HG02678 (cell line): ENCODE results near the gene GEMIN7.
A peak's percentile ranks its signal among the peaks of the same experiment; 100 is the strongest.
"Not testable (repeated sequence)": the region's sequence is repeated elsewhere in the genome, so short reads cannot be mapped to it uniquely, and the experiment has no call there.

ENCODE experiments used
- ATAC-seq: cut with Tn5 transposase; IDR thresholded peaks from one replicate; pipeline ENCODE4 v1.9.1; 2021; ENCODE audit warnings: mild to moderate bottlenecking, moderate library complexity; ENCODE audit not compliant: unreplicated experiment

Gene GEMIN7

DNA sequence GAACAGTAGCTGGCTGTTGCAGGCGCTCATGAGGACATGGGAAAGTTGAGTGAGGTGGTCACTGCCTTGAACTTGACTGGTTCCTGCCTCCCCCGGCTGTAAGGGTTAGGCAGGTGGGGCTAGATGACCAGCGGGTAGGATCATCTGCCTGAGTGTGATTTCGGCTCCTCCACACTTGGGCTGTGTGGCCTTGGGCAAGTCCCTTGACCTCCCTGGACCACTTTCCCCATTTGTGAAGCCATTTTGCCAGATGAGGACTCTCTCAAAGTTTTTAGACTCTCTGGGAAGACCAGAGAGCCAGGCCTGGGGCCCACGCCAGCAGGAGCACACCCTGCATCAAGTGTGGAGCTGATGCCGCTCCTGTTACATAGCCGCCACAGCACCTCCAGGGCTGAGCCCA, 23.4 kb downstream of the GEMIN7 start:
- no peak for ATAC-seq

DNA sequence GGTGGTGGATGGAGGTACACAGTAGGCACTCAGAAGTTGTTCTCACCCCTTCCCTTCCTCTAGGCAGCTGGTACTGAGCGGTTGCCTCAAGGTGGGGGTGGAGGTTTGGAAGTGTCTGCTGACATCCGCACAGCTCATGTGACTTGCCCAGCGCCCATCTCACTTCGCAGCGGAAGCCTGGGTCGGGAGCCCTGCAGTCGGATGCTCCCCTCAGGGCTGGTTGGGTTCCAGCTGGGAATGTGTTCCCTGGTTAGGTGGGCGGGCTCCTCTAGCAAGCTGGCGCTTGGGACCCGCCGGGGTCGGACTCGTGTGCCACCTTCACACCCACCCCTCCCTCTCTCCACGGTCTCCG, 24.1 kb downstream of the GEMIN7 start:
- no peak for ATAC-seq

DNA sequence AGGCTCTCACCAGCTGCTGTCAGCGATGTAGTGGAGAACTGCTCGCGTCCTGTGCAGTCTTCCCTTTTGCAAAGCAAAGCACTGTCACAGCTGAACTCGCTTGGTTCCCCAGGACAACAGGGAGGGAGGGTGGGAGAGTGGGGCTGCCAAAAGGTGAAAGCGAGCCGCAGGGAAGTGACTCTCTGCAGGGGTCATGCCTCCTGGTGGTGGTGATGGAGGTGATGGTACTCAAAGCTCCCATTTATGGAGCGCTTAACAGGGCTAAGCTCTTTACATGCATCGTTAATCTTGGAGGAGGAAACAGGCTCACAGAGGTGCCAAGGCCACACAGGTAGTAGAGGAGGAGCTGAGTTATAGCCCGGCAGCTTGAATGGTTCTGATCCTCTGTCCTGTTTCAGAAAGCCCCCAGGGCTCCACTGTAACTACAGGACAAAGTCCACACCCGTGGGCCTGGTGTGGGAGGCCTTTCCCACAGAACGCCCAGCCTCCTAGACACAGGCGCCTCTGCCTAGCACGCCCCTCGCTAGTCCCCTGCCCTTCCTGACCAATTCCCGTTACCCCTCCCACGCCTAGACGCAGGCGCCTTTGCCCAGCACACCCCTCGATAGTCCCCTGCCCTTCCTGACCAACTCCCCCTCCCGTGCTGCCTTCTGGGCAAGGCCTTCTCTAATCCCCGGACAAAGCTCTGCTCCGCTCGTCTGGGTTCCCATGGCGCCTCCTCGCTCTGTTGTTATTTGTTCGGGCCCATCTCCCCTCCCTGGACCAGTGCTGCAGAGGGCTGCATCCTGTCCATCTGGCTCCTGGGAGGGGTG, 24.7 kb downstream of the GEMIN7 start:
- no peak for ATAC-seq

DNA sequence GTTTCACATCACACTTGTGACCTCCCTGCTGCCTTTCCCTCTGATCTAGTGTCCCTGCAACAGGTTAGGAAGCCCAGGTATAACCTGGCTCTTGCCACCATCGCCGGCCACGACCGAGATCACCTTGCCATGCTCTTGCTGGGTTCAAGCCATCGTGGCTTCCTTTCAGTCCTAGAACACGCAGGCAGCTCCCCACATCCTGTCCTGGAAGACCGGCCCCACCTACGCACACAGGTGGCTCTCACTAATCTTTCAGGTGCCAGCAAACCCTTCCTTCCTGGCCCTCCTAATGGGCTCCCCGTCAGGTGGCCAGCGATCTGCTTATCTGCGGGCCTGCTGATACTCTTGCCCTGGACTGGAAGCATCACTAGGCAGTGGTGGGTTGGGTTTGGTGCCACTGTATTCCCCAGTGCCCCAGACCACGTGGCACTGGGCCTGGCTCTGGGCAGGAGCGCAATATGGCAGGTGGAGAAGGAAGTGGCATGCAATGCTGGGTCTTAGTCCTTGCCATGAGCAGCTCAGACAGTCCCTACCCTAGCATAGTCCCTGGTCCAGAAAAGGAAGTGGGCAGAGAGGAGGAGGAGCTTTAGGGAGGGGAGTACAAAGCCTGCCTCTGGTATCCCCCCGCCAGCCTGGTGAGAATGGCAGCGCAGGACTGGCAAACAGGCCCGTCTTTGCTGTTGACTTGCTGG, 25.7 kb downstream of the GEMIN7 start:
- no peak for ATAC-seq

DNA sequence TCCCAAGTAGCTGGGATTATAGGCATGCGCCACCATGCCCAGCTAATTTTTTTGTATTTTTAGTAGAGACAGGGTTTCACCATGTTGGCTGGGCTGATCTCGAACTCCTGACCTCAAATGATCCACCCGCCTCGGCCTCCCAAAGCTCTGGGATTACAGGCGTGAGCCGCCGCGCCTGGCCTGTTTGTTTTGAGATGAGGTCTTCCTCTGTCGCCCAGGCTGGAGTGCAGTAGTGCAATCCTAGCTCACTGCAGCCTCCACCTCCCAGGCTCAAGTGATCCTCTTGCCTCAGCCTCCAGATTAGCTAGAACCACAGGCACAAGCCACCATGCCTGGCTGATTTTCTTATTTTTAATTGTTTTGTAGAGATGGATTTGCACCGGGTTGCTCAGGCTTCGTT, 27.3 kb downstream of the GEMIN7 start:
- not testable (repeated sequence) for ATAC-seq

DNA sequence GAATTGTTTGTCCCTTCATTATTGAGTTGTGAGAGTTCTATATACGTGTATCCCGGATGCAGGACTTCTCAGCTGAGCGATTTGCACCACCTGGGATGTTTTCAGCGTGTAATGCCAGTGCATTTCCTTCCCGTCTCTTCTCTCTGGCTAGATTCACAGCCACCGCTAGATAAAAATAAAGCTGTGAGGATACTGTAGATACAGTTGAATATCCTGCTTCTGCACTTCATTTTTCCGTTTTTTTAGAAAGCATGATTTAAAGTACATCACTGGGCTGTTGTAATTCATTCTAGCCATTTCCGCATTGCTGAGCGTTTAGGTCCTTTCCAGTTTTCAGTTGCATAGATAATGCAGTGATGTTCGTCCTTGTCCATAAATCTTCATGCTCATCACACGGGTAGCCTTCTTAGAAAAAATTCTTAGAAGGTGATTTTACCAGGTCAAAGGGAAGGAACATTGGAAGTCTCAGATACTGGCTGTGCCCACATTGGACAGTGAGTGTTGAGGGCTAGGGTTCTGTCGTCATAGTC, 28.6 kb downstream of the GEMIN7 start:
- ATAC-seq = no peak

DNA sequence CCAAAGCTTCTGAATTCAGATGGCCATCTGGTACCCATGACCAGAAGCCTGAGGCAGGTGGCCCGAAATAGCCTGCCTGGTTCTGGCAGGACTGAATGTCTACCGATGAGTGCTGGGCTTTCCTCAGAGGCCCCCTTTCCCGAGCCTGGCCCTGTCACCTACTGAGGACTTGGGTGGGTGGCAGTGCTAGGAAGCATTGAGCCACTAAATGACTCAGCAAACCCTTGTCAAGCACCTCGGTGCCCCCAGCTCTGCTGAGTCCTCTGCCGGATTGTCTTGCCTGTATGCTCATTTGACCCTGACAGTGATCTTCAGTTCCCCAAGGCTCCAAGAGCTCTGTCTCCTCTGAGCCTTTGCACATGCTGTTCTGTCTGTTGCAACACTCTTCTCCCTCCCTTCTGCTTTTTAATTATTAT, 31.8 kb downstream of the GEMIN7 start:
- no peak for ATAC-seq

DNA sequence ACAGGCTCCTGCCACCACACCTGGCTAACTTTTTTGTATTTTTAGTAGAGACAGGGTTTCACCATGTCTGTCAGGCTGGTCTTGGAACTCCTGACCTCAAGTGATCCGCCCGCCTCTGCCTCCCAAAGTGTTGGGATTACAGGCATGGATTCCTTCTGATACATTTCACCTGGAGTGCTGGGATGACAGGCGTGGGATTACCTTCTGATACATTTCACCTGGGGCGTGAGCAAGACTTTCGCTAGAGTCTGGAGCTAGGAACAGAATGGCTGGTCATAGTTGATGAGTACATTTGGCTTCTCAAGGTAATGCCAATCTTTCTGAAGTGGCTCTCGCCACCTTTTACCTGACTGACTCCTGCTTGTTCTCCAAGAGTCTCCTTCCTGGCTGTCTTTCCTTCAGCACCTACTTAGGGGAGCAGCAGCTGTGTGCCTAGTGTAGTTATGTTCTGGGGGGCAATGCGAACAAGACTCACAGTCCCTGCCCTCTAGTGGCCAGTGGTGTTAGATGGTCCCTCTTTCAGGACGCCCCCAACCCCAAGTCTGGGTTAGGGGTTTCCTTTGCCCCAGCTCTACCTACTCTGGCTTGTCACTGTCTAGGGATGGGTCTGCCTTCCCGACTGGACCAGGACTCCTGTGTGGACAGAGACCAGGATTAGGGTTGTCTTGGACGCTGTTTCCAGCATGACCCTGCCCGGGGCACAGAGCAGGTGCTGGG, 33.2 kb downstream of the GEMIN7 start:
- no peak for ATAC-seq

DNA sequence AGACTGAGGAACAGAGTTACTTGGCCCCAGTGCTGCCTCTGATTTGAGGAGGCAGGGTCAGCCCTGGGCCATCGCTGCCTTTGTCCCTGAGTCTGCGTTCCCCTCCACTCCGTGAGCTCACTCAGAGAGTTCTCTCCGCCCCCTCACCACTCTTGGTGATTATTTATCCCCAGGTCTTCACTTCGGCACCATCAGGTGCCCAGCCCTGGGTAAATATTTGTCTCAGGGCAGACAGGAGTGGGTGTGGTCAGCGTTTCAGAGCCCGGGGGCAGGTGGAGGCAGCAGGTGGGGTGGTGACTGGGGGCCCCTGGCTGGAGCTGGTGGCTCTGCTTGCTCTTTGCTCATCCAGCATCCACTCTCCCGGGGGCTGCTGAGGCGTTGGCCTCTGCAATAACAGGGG, 34.6 kb downstream of the GEMIN7 start:
- ATAC-seq = no peak

DNA sequence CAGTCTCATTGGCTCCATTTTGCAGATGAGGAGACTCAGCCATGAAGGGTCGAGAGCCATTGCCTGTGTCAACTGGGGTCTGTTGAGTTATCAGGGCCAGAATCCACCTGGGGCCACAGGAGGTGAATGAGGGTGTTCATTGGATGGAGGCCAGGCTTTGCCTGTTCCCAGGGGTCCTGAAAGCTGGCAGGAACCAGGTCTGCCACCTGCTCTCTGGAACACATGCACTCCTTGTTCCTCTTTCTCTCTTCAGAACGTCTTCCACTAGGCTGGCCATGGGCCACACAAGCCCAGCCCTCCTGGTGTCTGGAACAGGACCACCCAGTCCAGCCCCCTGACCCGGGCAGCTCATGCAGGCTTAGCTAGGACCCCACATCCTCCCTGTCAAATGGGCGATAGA, 35.1 kb downstream of the GEMIN7 start:
- no peak for ATAC-seq

DNA sequence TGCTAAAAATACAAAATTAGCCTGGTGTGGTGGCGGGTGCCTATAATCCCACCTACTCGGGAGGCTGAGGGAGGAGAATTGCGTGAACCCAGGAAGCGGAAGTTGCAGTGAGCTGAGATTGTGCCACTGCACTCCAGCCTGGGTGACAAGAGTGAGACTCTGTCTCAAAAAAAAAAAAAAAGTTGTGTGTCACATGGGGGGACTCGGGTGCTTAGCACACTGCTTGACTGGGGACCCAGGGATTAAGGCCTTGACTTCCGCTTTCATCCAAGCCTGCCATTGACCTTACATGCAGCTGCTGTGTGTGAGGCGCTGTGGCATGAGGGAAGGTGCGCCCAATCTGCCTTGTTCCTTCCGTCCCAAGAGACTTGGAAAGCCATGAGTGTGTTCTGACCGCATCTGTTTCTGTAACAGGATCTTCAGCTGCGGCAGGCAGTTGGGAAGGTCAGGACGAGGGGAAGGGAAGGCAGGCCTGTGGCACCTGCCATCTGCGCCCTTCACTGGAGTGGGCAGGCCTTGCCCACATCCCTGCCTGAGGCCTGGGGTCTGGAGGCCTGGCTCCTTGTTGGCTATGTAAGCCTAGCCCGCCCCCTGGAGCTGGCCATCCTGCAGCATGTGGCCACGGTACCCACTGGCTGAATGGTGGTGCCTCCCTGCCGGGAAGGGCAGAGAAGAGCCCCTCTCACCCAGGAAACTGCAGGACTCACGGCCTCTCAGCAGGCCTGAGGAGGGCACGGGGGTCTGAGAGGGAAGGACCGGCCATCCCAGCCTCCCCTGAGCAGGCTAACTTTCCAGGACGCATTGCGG, 37.0 kb downstream of the GEMIN7 start:
- ATAC-seq = no peak

DNA sequence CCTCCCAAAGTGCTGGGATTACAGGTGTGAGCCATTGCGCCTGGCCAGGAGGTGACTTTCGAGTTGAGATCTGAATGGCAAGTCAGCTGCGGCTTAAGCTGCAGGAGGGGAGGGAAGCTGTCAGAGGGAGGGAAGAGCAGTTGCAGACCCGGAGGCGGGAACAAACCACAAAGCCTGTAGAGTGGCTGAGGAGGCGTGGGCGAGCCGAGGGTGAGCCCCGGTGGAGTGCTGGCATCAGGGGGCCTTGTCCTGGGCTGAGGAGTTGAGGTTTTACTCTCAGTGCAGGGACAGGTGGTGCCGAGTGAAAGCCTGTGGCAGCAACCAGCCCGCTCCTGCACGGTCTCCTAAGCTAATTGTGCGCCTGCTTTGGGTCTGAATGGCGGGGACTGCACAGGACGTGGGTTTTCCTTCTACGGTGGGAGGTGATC, 38.1 kb downstream of the GEMIN7 start:
- peak; percentile 43 for ATAC-seq

DNA sequence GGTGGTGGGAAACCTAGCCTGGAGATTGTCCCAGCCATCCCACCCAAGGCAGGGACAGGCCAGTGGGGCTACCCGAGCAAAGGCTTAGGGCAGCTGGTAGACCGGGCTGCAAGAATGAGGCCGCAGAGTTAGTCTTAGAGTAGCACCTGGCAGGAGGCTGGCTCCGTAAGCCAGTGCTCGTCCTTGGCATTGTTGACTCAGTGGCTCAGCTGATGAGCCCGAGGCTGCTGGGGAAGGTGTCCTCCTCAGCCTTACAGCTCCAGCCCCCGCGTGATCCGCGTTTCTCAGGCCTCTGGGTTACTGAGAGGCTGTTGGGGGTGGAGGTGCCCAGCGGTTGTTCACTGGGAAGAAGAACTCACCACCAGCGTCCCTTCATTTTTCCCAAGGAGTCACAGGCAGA, 38.6 kb downstream of the GEMIN7 start:
- ATAC-seq = no peak

DNA sequence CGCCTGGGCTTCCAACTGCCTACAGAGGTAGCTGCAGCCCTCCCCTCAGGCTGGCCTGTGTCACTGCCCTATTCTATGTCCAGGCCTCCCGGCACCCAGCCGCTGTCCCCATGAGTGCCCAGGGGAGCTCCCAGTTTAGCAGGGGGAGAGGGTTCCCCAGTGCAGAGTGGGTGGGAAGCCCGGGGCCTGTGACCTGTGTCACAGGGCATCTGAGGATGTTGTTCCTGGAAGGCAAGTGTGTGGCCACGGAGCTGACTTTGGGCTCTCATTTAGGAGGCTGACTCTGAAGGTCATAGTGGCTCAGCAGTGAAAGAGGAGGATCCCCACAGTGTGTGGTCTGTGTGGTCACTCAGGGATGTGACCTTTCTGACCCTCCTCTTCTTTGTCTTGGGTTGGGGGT, 39.0 kb downstream of the GEMIN7 start:
- ATAC-seq = no peak

DNA sequence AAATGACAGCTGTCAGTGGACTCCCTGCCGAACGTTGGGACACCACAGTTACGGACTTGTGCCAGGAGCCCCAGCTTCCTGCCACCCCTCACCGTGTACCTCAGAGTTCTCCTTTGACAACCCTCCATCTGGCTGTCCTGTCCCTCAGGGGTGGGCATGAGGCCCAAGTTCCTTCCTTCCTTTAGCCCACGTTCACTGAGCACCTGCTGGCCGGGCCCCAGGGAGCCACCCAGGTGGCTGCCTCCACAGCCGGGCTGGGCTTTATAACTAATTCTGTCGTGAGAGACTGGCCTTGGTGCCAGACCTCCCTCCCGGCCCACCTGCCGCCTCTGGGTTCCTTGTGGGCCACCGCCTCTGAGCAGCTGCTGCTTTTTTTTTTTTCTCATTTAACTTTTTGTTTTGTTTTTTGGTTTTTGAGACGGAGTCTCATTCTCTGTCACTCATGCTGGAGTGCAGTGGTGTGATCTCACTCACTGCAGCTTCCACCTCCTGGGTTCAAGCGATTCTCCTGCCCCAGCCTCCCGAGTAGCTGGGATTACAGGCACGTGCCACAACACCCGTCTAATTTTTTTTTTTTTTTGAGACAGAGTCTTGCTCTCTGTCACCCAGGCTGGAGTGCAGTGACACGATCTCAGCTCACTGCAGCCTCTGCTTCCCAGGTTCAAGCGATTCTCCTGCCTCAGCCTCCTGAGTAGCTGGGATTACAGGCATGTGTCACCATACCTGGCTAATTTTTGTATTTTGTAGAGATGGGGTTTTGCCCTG, 39.7 kb downstream of the GEMIN7 start:
- ATAC-seq = peak; percentile 59

DNA sequence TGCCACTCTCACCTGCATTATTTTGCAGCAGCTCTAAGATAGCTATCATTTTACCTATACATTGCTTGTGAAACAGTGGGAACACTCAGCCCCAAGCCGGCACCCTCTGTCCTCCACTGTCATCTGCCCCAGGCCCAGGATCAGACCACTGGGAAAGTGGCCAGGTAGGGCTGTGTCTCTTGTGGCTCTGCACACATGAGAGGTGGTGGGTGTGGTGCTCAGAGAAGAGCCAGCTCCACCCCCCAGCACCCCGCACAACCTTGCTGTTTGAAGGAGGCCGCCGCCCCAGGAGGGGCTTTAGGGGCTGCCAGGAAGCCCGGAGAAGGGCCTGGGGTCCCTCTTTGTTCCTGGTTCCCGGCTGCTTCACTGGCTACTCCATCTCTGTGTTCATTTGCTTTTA, 40.5 kb downstream of the GEMIN7 start:
- no peak for ATAC-seq

DNA sequence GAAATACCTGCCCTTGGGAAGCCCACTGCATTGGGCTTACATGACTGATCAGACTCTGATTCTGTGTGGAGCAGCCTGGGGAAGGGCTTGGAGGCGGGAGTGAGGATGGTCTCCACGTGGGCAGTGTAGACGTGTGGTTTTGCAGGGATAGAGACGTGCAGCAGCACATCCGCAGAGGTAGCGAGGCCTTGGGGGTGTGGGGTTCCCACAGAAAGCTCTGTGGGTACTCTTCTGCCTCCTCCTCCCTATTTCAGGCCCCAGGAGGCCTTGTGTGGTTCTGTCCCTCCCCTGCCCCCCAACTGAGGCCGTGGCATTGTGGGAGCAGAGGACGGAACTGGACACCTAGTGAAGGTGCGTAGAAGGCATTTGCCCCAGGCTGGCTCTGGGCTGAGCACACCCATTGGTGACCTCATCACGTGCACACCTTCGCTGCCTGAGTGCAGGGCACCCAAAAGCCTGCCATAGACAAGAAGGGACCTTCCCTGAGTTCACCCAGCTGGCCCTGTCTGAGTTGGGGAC, 42.8 kb downstream of the GEMIN7 start:
- no peak for ATAC-seq

DNA sequence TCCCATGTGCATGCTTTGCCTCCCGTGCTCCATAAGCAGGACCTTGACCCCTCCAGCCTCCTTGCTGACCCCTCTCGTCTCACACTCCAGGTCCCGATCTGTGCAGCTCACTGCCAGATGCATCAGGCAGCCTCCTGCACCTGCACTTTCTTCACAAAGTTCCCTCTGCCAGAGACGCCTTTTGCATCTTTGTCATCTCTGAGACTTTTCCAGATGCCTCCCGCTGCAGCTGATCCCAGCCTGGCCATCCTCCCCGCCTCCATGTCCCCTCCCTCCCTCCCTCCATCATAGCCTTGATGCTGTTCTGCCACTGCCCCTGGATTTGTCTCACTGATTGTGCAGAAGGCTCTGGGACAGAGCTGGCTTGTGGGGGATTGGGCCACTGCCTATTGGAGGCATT, 43.8 kb downstream of the GEMIN7 start:
- no peak for ATAC-seq

DNA sequence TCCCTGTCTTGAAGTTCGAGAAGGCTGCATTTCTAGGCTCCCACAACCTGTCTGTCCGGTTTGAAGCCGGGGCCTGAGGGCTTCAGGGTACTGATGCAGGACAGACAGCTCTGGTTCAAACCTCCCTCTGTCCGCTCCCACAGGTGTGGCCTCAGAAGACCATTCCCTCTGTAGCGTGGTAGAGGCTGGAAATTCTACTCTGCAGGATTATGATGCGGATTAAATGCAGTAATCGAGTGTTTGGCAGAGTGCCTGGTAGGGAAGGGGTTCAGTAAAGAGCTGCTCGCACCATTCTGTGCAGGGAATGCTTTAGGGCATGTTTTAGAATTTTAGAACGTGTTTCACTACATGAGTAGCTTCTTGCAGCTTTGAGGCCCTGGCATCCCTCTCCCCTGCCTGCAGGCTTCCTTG, 44.4 kb downstream of the GEMIN7 start:
- ATAC-seq = no peak

DNA sequence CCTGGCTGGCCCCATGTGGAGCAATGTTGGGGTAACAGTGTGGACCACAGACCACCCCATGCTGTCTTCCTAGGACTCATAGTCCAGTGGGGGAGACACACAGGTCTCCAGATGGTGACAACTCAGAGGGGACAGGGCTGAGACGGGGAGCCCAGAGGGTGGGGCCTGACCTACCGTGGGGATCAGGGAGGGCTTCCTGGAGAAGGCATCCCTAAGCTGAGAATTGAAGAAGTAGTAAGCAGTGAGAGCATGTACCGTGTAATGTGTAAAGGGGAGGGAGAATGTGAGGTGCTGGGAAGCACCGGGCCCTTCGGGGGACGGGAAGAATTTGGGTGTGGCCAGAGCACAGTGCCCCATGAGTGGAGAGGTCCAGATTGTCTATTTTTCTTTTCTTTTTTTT, 45.0 kb downstream of the GEMIN7 start:
- no peak for ATAC-seq
